ACC112 (cell line): Measurements from ENCODE around the gene ADCY2.

ENCODE experiments used
- H2AFZ ChIP-seq: fragments of 200-600 bp; sonication (generic); one replicate; pipeline ENCODE4 v1.6.0; 2017; ENCODE audit warnings: antibody characterized with exemption, low read length; ENCODE audit not compliant: unreplicated experiment
- H3K27ac ChIP-seq: fragments of 200-600 bp; sonication (generic); 2 replicates; pipeline ENCODE4 v1.5.1; 2014; ENCODE audit warnings: low read depth, mild to moderate bottlenecking, antibody characterized with exemption, low read length, moderate library complexity
- H3K27me3 ChIP-seq: fragments of 200-600 bp; sonication (generic); 2 replicates; pipeline ENCODE4 v1.6.1; 2014; ENCODE audit warnings: mild to moderate bottlenecking, antibody characterized with exemption, low read length, moderate library complexity, mixed read lengths; ENCODE audit not compliant: insufficient read depth
- H3K36me3 ChIP-seq: fragments of 200-600 bp; sonication (generic); 2 replicates; pipeline ENCODE4 v1.6.1; 2016; ENCODE audit warnings: mild to moderate bottlenecking, antibody characterized with exemption, low read length, moderate library complexity, mixed read lengths; ENCODE audit not compliant: insufficient read depth
- H3K4me1 ChIP-seq: fragments of 200-600 bp; sonication (generic); one replicate; pipeline ENCODE4 v1.6.1; 2016; ENCODE audit warnings: low read length, mixed read lengths; ENCODE audit not compliant: insufficient read depth, unreplicated experiment, control insufficient read depth
- H3K4me3 ChIP-seq: fragments of 200-600 bp; sonication (generic); 2 replicates; pipeline ENCODE4 v1.5.1; 2014; ENCODE audit warnings: mild to moderate bottlenecking, low read depth, low read length
- H3K79me2 ChIP-seq: fragments of 200-600 bp; sonication (generic); one replicate; pipeline ENCODE4 v1.6.0; 2016; ENCODE audit warnings: low read length; ENCODE audit not compliant: control insufficient read depth, unreplicated experiment, insufficient read depth

The ADCY2 gene

DNA sequence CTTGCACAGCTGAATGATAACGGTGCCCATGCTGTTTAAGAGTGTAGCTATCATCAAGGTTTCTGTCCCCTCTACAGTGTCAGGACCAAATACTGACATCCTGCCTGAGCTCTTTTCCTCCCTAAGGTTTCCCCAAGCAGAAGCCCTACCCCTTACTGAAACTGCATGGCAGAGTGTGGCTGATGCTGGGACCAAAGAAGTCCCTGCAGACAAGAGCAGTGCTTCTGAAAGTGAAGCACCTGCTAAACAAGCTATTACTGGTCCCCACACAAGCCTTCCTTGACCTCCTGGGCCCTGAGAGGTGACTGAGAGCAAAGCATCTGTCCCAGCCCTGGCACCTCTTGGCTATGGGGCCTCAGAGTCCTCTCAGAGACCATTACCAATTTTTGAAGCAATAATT lies 398.9 kb downstream of the ADCY2 start:
- no peaks in the 10 kb centered on the region for H3K79me2 ChIP-seq
- no peak overlapping the region for H3K27ac ChIP-seq
- no peak overlapping the region for H2AFZ ChIP-seq
- no peaks in the 10 kb centered on the region for H3K4me1 ChIP-seq
- peaks cover 8% of the 10 kb centered on the region; the same call in 1 of the 2 replicates for H3K27me3 ChIP-seq
- H3K4me3 ChIP-seq, result no peak overlapping the region
- no peaks in the 10 kb centered on the region for H3K36me3 ChIP-seq

DNA sequence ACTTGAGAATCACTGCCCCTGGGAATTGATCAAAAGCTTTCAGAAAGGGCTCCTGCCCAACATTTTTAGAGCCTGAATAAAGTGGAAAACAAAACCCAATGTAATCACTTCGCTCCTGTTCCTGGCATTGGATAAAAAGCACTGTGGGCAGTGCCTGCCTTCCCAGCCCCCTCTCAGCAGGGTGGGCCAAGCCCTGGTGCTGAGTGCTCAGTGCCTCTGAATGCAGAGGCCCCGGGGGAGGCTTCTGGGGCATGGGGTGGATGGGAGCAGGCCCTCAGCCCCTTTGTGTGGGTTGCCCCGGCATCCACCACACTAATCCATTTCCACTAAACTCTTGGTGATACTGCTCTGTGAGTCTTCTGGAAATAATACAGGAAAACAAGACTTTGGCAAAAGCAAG lies 399.4 kb downstream of the ADCY2 start:
- Histone ChIP-seq H3K36me3 (no peaks in the 10 kb centered on the region), H3K4me1 (no peaks in the 10 kb centered on the region), H3K27me3 (peaks cover 8% of the 10 kb centered on the region; the same call in 1 of the 2 replicates), H2AFZ (no peak overlapping the region), H3K27ac (no peak overlapping the region), H3K79me2 (no peaks in the 10 kb centered on the region), H3K4me3 (no peak overlapping the region)

DNA sequence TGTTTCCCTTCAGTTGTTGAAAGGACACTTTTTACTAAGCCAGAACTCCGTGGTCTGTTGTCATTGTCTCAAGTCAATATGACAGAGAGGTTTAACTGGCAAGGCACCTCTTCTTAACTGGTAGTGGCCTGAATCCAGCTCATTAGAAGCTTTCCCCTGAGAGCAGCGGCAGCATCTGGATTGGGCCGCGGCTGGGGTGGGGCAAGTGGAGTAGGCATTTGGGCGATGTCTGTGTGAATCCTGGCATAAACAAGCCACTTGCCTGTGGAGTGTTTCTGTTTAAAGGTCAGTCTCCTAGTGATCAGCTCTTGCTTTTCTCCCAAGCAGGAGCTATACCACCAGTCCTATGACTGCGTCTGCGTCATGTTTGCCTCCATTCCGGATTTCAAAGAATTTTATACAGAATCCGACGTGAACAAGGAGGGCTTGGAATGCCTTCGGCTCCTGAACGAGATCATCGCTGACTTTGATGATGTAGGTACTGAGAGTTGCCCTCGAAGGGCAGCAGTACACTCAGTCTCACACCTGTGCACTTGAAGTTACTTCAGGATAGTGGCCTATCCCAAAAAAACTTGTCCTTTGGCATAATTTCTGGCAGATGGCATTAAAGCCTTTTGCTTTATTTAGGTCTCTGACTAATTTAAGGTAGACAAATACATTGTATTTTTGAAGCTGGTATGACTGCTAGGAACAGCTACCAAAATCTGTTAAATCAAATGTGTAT lies 406.1 kb downstream of the ADCY2 start:
- H3K27ac ChIP-seq, result no peak overlapping the region
- H3K36me3 ChIP-seq, result no peaks in the 10 kb centered on the region
- no peak overlapping the region for H3K4me3 ChIP-seq
- no peaks in the 10 kb centered on the region for H3K4me1 ChIP-seq
- no peak overlapping the region for H2AFZ ChIP-seq
- H3K79me2 ChIP-seq, result no peaks in the 10 kb centered on the region
- H3K27me3 ChIP-seq, result peaks cover 5% of the 10 kb centered on the region; the same call in 1 of the 2 replicates

DNA sequence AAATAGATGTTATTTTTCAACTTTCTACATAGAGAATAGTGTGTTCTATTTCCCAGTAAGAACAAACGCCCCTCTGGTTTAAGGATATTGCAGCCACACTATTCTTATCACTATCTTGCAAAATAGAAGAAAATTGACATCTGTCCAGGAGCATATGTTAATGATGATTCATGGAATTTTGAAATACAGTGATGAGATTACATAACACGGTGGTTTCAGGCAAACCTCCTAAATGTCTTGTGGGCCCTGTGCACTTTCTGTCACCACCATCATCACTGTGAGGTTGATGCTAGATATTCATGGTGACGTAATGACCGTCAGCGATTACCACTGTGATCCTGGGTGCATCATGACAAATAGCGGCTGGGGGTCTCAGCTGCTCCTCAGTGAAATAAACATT lies 406.9 kb downstream of the ADCY2 start:
- Histone ChIP-seq H3K4me3 (no peak overlapping the region), H3K27me3 (peaks cover under 1% of the 10 kb centered on the region; the same call in 1 of the 2 replicates), H3K4me1 (no peaks in the 10 kb centered on the region), H3K79me2 (no peaks in the 10 kb centered on the region), H3K27ac (no peak overlapping the region), H2AFZ (no peak overlapping the region), H3K36me3 (no peaks in the 10 kb centered on the region)

DNA sequence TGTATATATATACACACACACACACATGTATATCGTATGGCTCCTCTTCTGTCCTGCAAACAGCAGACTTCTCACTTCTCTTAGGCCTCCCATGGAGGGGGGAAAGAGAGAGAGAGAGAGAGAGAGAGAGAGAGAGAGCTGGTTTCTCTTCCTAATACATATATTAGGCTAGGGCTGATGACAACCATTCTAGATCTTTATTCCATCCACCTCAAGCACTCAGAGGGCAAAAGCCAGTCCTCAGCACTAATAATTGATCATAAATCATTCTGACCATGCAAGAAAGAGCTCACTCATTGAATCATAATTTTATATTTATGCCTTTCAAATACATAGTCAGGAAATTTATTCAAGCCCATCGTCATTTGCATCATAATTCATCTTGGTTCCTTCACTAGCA lies 408.0 kb downstream of the ADCY2 start:
- Histone ChIP-seq H3K79me2 (no peaks in the 10 kb centered on the region), H3K27me3 (no peaks in the 10 kb centered on the region), H3K27ac (no peak overlapping the region), H2AFZ (no peak overlapping the region), H3K4me3 (no peak overlapping the region), H3K36me3 (no peaks in the 10 kb centered on the region), H3K4me1 (no peaks in the 10 kb centered on the region)

DNA sequence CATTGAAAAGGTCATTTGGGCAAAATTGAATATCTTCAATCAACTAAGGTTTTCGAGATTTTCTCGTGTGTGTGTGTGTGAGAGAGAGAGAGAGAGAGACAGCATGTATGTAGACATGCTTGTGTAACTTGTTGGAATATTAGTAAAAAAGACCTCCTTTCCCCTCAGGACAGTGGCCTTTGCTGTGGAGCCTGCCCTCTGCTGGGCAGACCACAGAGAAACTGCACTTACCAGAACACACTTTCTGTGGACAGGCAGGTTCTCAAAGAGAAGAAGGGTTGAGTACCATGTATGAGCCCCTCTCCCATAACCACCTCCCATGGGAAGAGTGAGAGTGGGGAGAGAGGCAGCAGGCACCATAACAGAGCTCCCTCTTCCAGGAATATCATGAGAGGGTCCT lies 409.4 kb downstream of the ADCY2 start:
- Histone ChIP-seq H2AFZ (no peak overlapping the region), H3K79me2 (no peaks in the 10 kb centered on the region), H3K4me1 (no peaks in the 10 kb centered on the region), H3K36me3 (no peaks in the 10 kb centered on the region), H3K27me3 (no peaks in the 10 kb centered on the region), H3K4me3 (no peak overlapping the region), H3K27ac (no peak overlapping the region)

DNA sequence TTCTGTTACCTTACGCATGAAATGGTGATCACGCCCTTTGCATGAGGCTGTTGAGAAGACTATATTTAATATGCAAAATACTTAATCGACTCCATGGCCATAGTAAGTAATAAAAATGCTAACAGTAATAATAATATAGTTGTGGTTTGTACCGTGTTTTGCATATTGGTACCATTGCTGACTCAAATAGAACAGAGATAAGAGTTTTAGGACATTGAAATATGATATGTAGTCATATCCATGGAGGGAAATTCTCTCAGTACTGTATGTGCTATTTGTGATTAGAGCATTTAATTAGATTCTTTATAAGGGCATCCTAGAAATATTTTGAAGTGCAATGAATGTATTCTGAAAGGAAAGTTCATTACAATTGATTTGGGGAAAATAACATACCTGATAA lies 413.1 kb downstream of the ADCY2 start:
- no peak overlapping the region for H2AFZ ChIP-seq
- no peak overlapping the region for H3K4me3 ChIP-seq
- H3K79me2 ChIP-seq, result no peaks in the 10 kb centered on the region
- H3K36me3 ChIP-seq, result no peaks in the 10 kb centered on the region
- peaks cover 10% of the 10 kb centered on the region; the same call in 1 of the 2 replicates for H3K27me3 ChIP-seq
- H3K4me1 ChIP-seq, result no peaks in the 10 kb centered on the region
- no peak overlapping the region for H3K27ac ChIP-seq

DNA sequence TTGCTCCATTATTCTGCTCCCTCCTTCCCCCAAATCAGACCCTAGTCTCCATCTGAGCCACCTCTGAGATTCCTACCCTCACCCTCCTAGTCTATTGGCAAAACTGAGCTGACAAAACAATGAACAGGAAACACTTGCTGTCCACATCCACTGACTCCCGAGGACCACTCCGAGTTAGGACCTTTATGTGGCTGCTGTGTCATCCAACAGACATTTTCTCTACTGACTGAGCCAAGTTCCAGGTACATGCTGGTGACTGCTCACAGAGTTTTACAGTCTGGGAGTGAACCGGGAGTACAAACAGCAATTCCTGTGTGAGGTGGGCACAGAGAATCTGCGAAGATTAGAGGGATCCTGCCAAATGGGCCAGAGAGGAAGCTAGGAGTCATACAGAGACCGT lies 415.8 kb downstream of the ADCY2 start:
- H3K4me3 ChIP-seq, result no peak overlapping the region
- no peak overlapping the region for H3K27ac ChIP-seq

DNA sequence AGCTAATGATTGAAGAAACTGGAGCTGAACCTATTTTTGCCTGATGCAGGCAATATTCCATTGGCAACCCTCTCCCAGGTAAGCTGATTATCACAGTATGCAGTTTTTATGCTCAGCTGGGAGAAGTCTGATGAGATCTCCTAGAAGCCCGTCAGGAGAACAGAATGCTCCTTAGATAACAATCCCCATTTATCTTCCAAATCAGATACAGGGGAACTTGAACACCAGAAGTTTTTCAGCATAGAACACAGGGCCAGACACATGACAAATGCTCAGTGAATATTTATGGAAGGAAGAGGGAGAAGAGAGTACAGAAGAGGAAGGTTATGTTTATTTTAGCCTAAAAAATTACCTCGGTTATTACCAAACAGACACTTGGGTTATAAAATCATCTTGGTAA lies 417.1 kb downstream of the ADCY2 start:
- Histone ChIP-seq H3K27ac (no peak overlapping the region), H3K36me3 (no peaks in the 10 kb centered on the region), H2AFZ (no peak overlapping the region), H3K27me3 (peaks cover 25% of the 10 kb centered on the region; the same call in 1 of the 2 replicates), H3K4me3 (no peak overlapping the region), H3K4me1 (no peaks in the 10 kb centered on the region), H3K79me2 (no peaks in the 10 kb centered on the region)

More for the DNA sequence above, 415.8 kb downstream of the ADCY2 start:
- Histone ChIP-seq H3K36me3 (no peaks in the 10 kb centered on the region), H3K4me1 (no peaks in the 10 kb centered on the region), H2AFZ (no peak overlapping the region), H3K79me2 (no peaks in the 10 kb centered on the region), H3K27me3 (peaks cover 21% of the 10 kb centered on the region; the same call in 1 of the 2 replicates)

DNA sequence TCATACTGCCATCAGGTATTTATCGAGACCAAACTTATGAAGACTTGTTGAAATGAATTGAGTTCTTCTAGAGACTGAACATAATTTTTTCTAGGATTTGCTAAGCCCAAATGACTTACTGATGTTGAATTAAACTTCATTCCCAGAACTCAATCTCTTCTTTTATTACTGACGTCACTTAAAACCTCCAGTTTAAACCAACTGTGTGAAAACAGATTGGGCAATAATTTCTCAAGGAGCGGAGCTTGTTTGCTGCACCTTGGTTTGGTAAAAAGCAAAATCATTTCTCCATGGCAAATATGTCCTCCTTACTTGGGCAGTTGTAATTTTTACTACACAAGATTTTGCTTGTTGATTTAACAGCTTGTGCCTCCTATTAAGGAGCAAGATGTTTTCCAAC lies 417.6 kb downstream of the ADCY2 start:
- H2AFZ ChIP-seq, result no peak overlapping the region
- peaks cover 25% of the 10 kb centered on the region; the same call in 1 of the 2 replicates for H3K27me3 ChIP-seq
- H3K4me1 ChIP-seq, result no peaks in the 10 kb centered on the region
- no peaks in the 10 kb centered on the region for H3K36me3 ChIP-seq
- no peaks in the 10 kb centered on the region for H3K79me2 ChIP-seq
- H3K4me3 ChIP-seq, result no peak overlapping the region
- H3K27ac ChIP-seq, result no peak overlapping the region

DNA sequence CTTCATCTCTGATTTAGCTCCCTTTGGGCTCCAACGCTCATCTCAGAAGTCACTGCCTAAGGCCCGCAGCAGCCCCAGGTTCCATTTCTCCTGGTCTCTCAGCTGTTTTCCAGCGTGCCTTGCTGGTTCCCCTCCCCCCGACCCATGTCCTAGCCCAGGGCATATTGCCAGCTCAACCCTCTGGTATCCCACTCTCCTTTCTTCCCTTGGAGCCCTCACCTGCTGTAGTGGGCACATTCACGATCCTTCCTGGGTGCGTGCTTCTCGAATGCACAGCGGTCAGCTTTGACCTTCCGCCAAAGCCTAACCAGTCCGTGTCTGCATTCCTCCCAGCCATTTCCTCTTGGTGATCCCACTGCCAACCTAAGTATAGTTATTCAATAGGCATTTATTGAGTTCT lies 418.9 kb downstream of the ADCY2 start:
- H3K36me3 ChIP-seq, result no peaks in the 10 kb centered on the region
- H3K27ac ChIP-seq, result no peak overlapping the region
- peaks cover 27% of the 10 kb centered on the region; the same call in 1 of the 2 replicates for H3K27me3 ChIP-seq
- H3K4me3 ChIP-seq, result no peak overlapping the region
- no peaks in the 10 kb centered on the region for H3K79me2 ChIP-seq
- no peaks in the 10 kb centered on the region for H3K4me1 ChIP-seq
- no peak overlapping the region for H2AFZ ChIP-seq
